Nephron (organoid): Measurements from ENCODE around the gene FPR2.

Source experiments
- H3K27ac Mint-ChIP-seq, 3 experiments: 2 replicates each; pipeline ENCODE4 v1.8.0; 2020; ENCODE audit warnings: mixed read lengths in 3 of 3, mild to moderate bottlenecking in 2 of 3, moderate library complexity in 1 of 3
- H3K27me3 Mint-ChIP-seq: 2 replicates; pipeline ENCODE4 v1.8.0; 2021; ENCODE audit warnings: low read depth, mild to moderate bottlenecking, moderate library complexity, mixed read lengths
- H3K36me3 Mint-ChIP-seq: 2 replicates; pipeline ENCODE4 v1.8.0; 2020; ENCODE audit warnings: low read depth, mixed read lengths
- H3K4me1 Mint-ChIP-seq: 2 replicates; pipeline ENCODE4 v1.8.0; 2020; ENCODE audit warnings: mixed read lengths
- H3K4me3 Mint-ChIP-seq, 3 experiments: 2 replicates each; pipeline ENCODE4 v1.8.0; 2020; ENCODE audit warnings: mild to moderate bottlenecking in 3 of 3, mixed read lengths in 3 of 3, moderate library complexity in 2 of 3
- H3K9me3 Mint-ChIP-seq: 2 replicates; pipeline ENCODE4 v1.8.0; 2020; ENCODE audit warnings: mixed read lengths
- TF ChIP-seq, protein P1 (sequence below), 3 experiments: fragments of 200-600 bp; sonication (generic); IDR thresholded peaks; one replicate each; pipeline ENCODE4 v1.5.0; 2021; ENCODE audit warnings: antibody characterized with exemption in 3 of 3; ENCODE audit not compliant: unreplicated experiment in 3 of 3

The FPR2 gene

DNA sequence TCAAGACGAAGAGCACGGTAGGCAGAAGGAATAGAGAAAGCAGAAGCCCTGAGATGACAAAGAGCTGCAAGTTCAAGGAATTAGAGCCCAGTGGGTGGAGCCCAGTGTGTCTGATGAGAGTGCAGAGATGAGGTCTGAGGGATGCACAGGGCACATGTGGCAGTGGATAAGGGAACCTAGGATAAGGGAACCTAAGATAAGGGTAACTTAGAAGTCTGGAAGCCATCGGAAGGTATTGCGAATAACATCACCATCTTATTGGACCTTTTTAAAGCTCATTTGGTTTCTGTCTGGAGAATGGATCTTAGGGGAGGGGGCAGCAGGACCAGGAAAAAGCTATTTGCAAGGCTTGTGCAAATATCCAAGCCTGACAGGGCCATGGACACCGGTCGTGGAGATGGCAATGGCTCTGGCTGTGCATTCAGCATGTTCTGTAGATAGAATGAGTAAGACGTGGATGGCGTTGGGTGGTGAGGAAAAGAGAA, 35.3 kb downstream of the FPR2 start:
- Mint-ChIP-seq H3K4me1 (peaks cover 10% of the 10 kb centered on the region), H3K27me3 (peaks cover 3% of the 10 kb centered on the region), H3K9me3 (peaks cover 32% of the 10 kb centered on the region), H3K4me3 (no peak overlapping the region), H3K27ac (no peak overlapping the region), H3K36me3 (no peaks in the 10 kb centered on the region)
- TF ChIP-seq, protein P1, sequence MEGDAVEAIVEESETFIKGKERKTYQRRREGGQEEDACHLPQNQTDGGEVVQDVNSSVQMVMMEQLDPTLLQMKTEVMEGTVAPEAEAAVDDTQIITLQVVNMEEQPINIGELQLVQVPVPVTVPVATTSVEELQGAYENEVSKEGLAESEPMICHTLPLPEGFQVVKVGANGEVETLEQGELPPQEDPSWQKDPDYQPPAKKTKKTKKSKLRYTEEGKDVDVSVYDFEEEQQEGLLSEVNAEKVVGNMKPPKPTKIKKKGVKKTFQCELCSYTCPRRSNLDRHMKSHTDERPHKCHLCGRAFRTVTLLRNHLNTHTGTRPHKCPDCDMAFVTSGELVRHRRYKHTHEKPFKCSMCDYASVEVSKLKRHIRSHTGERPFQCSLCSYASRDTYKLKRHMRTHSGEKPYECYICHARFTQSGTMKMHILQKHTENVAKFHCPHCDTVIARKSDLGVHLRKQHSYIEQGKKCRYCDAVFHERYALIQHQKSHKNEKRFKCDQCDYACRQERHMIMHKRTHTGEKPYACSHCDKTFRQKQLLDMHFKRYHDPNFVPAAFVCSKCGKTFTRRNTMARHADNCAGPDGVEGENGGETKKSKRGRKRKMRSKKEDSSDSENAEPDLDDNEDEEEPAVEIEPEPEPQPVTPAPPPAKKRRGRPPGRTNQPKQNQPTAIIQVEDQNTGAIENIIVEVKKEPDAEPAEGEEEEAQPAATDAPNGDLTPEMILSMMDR (IDR thresholded peaks at IDR 0.05; ENCODE audit: unreplicated experiment in 3 of 3): no peak

DNA sequence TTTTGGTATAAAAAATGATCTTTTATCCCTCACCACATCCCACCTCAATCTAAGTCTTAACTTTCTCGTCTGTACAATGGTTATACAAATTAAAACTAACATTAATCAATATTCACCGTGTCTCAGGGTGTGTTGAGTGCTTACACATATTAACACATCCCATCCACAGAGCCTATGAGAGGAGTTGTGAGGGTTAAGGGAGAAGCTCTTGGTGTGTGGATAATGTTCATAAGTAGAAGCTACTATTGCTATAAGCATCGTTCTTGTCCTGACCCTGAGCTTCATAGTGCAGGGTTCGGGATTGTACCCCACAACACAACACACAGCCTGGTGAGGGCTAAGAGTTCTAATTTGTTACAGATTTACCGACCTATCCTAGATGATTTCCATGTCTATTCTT, 36.5 kb downstream of the FPR2 start:
- no peaks in the 10 kb centered on the region for H3K36me3 Mint-ChIP-seq
- peaks cover 10% of the 10 kb centered on the region for H3K4me1 Mint-ChIP-seq
- H3K9me3 Mint-ChIP-seq: peaks cover 32% of the 10 kb centered on the region
- peaks cover 3% of the 10 kb centered on the region for H3K27me3 Mint-ChIP-seq
- no peak overlapping the region for H3K27ac Mint-ChIP-seq
- H3K4me3 Mint-ChIP-seq: no peak overlapping the region
- TF ChIP-seq, protein P1 (IDR thresholded peaks at IDR 0.05; ENCODE audit: unreplicated experiment in 3 of 3): no peak

DNA sequence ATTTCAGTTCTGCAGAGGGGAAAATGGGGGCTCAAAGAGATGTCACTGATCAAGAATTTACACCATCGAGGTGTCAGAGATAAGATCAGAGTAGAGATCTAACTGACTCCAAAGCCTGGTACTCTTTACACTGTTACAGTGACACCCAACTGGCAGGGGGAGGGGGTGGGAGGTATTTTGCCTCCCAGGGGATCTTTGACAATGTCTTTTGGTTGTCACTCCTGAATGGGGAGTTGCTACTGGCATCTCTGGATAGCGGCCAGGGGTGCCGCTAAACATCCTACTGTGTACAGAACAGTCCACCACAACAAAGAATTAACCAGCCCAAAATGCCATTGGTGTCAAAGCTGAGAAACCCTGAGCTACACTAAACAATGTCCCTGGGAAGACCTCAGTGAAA, 37.1 kb downstream of the FPR2 start:
- Mint-ChIP-seq H3K27ac (no peak overlapping the region), H3K4me1 (peaks cover 10% of the 10 kb centered on the region), H3K4me3 (no peak overlapping the region), H3K9me3 (peaks cover 32% of the 10 kb centered on the region), H3K27me3 (peaks cover 3% of the 10 kb centered on the region), H3K36me3 (no peaks in the 10 kb centered on the region)
- TF ChIP-seq, protein P1 (IDR thresholded peaks at IDR 0.05; ENCODE audit: unreplicated experiment in 3 of 3): no peak

DNA sequence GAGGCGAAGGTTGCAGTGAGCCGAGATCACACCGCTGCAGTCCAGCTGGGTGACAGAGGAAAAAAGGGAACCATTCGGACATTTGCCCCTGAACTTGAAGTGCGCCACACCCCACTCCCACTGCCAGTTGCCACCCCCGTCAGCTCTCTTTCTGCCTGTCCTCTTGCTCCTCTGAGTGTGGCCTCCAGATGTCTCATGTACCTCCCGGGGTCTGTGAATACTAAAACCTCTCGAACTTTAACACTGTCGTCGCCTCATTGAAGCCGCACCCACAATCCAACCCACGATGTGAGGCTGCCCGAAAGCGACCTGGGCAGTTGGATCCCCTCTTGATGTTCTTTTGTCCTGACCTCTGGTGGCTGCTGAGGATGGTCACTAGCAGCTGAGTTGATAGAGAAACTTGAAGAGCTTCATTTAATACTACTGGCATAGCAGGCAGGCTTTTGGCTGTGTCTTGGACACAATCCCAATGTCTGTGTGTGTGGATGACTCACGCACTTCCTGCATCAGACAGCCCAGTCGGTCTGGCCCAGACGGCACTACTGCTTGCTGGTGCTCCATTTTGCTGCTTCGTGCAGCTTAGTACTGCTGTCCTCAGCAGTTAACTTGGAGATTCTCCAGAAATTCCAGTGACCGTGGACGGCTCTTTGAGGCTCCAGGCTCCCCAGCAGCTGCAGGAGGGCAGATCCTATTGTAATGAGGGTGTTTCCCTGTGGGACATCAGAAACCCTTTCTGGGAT, 38.2 kb downstream of the FPR2 start:
- H3K27me3 Mint-ChIP-seq: peaks cover 3% of the 10 kb centered on the region
- peaks cover 10% of the 10 kb centered on the region for H3K4me1 Mint-ChIP-seq
- TF ChIP-seq, protein P1 (IDR thresholded peaks at IDR 0.05; ENCODE audit: unreplicated experiment in 3 of 3): no peak
- peak overlapping the region in 2 of 3 experiments; percentile 68 to 92 for H3K27ac Mint-ChIP-seq
- H3K4me3 Mint-ChIP-seq: peak overlapping the region in 1 of 3 experiments; percentile 4
- peaks cover 36% of the 10 kb centered on the region for H3K9me3 Mint-ChIP-seq
- no peaks in the 10 kb centered on the region for H3K36me3 Mint-ChIP-seq

DNA sequence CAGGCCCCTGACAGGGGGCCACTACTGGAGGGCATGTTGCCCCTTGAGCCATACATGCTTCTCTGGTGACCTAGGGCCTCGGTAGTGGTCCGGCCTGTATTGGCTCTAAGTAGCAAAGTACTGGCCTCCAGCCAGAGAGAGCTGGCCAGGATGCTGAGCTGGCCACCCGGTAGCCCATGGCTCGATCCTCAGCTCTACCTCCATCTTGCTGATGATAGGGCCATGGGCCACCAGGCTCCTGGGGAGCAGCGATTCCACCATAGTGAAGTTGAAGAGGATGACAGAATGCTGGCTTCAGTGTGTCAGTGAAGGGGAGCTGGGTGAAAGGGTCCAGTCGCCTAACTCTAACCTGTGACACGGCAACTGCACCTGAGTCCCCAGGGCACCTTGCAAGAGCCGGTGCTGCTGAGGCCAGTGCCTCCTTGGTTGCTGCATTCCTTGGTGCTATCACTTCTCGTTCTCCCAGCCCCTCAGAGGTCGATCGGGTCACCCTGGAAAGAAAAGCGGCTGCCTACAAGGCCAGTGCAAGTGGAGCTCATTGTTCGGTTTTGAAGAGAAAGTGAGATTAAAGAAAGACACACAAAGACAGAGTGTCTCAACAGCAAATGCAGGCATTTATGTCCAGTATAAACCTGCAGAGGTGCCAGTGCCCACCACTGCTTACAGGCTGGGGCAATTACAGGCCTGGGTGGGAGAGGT, 38.9 kb downstream of the FPR2 start:
- Mint-ChIP-seq H3K27ac (peak overlapping the region in 1 of 3 experiments; percentile 92), H3K27me3 (peaks cover 3% of the 10 kb centered on the region), H3K4me3 (no peak overlapping the region), H3K36me3 (no peaks in the 10 kb centered on the region), H3K9me3 (peaks cover 38% of the 10 kb centered on the region), H3K4me1 (peaks cover 10% of the 10 kb centered on the region)
- TF ChIP-seq, protein P1 (IDR thresholded peaks at IDR 0.05; ENCODE audit: unreplicated experiment in 3 of 3): no peak
